Hindlimb muscle (tissue), 1 donor: ENCODE results near the gene MALAT1. TPM values are rescaled to one million over a fixed set of nuclear protein-coding genes. Genes with fewer than 3 reads are reported as not detected.

Source experiments
- polyA plus RNA-seq: library from polyadenylated mRNA; unstranded; fragments of 120-200 nt; gene quantifications from one replicate; pipeline ENCODE4 v1.2.1, GENCODE V29; 2013; ENCODE audit not compliant: insufficient read length

Gene MALAT1
- polyA plus RNA-seq, 1 donor: 191 TPM

Other genes with a start within 250 kb of the MALAT1 start
- 36.5 TPM for gene POLA2, start 237.1 kb upstream of the MALAT1 start, polyA plus RNA-seq
- 38.8 TPM for gene CDC42EP2, start 184.2 kb upstream of the MALAT1 start, polyA plus RNA-seq
- 48.6 TPM for gene DPF2, start 165.2 kb upstream of the MALAT1 start, polyA plus RNA-seq
- gene TIGD3, start 144.3 kb upstream of the MALAT1 start, polyA plus RNA-seq: 0.22 TPM
- gene SLC25A45, start 116.4 kb upstream of the MALAT1 start, polyA plus RNA-seq: 10.0 TPM
- 11.4 TPM for gene FRMD8, start 112.4 kb upstream of the MALAT1 start, polyA plus RNA-seq
- 88.9 TPM for gene NEAT1, start 76.2 kb upstream of the MALAT1 start, polyA plus RNA-seq
- 54.1 TPM for gene SCYL1, start 26.0 kb downstream of the MALAT1 start, polyA plus RNA-seq
- gene LTBP3, start 59.3 kb downstream of the MALAT1 start, polyA plus RNA-seq: 126 TPM
- gene ZNRD2, start 71.4 kb downstream of the MALAT1 start, polyA plus RNA-seq: 61.4 TPM
- 52.5 TPM for gene FAM89B, start 73.5 kb downstream of the MALAT1 start, polyA plus RNA-seq
- 391 TPM for gene EHBP1L1, start 77.0 kb downstream of the MALAT1 start, polyA plus RNA-seq
- 1.8 TPM for gene KCNK7, start 96.8 kb downstream of the MALAT1 start, polyA plus RNA-seq
- 33.6 TPM for gene MAP3K11, start 115.2 kb downstream of the MALAT1 start, polyA plus RNA-seq
- gene PCNX3, start 116.7 kb downstream of the MALAT1 start, polyA plus RNA-seq: 21.7 TPM
- 41.7 TPM for gene SIPA1, start 139.1 kb downstream of the MALAT1 start, polyA plus RNA-seq
- gene RELA, start 163.9 kb downstream of the MALAT1 start, polyA plus RNA-seq: 50.6 TPM
- gene KAT5, start 213.2 kb downstream of the MALAT1 start, polyA plus RNA-seq: 39.2 TPM
- 25.7 TPM for gene RNASEH2C, start 221.8 kb downstream of the MALAT1 start, polyA plus RNA-seq